GM18951 (cell line): Measurements from ENCODE around the gene ACSBG1.

ENCODE experiments used
- POLR2A ChIP-seq: IDR thresholded peaks from 4 replicates; pipeline ENCODE4 v1.6.1; 2011; ENCODE audit warnings: mild to moderate bottlenecking; ENCODE audit not compliant: insufficient read length, insufficient read depth; ENCODE audit errors: extremely low read depth
- in situ Hi-C: fragments of 300-500 bp; cut with MboI; formaldehyde crosslinking; loops from one replicate; pipeline ENCODE4 v1.12.0; 2022; ENCODE audit warnings: low sequenced_read_pairs, mixed read lengths, inconsistent platforms; ENCODE audit not compliant: unreplicated experiment

ACSBG1 gene

DNA sequence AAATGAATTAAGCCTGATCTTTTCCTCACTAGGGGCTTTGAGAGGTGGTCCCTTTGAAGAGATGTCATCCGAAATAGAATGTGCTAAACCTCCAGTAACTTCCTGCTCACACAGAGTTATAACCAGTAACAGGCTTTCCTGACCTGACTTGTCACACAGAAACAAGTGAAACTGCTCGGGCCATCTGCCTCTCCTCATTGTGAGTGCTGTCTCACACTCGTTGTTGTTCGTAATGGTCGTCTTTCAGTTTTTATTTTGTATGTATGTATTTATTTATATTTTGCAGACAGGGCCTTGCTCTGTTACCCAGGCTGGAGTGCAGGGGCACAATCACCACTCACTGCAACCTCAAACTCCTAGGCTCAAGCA lies 24.0 kb downstream of the ACSBG1 start:
- in situ Hi-C loops = no loop called here
- TF ChIP-seq POLR2A = no peak

DNA sequence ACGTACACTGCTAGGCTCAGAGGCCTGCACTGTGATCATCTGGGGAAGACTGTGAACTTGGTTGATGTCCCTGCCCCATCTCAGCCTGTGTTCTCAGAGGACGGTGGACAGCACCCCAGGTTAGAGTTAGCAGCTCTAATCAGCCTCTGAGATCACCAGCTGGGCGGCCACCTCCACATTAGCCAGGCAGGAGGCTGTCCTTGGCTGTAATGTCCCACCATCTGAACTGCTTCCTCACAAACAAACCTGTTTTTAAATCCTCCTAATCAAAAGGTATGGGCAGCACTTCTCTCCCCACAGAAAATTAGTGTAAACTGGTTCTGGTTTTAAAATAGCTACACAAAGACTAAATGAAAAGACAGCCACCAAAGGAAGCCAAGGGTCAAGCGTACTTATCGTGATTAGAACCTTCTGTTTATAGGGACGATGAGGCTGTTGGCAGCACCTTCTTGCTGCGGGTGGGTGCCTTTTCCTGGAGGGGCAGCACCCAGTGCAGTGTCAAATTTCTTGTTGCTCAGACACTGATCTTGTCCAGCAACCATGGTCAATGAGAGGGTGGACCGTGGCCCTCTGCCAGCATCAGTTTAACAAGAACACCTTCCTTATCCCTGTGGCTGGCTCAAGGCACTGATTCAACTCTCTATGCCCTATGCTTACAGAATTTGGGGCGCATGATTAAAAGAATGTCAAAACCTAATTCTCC lies 24.6 kb downstream of the ACSBG1 start:
- TF ChIP-seq POLR2A = no peak
- in situ Hi-C loops = no loop called here

DNA sequence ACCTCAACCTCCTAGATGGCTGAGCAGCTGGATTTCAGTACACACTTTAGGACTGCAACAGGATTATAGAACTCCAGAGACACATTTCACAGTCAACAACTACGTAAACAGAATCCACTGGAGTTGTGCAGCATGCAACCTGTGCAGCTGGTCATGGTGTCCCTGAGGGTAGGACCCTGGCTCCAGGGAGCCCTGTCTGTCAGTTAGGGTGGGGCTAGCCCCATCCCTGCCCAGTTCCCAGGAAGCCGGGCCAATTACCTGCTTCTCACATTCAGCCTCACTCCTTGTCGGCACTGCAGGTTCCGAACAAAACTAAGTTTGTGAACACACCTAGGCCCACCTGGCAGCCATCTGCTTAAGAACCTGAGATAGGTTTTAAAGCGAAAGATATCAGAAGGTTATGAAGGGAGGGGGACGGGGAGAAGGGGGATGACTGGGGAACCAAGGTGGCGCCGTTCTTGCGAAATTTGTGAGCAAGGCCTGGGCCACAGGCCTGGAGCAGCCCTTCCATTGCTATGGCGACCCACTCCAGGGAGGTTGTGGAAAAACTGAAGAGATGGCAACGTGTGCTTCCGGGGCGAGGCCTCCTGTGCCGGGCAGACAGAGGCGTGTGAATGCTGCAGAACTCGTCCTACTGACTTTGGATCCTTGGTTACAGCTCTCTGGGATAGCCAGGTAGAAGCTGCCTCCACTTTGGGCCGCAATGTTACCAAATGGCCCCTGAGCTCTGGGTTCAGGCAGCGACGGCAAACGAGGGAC lies 25.3 kb downstream of the ACSBG1 start:
- TF ChIP-seq POLR2A = no peak
- in situ Hi-C loops = no loop called here

DNA sequence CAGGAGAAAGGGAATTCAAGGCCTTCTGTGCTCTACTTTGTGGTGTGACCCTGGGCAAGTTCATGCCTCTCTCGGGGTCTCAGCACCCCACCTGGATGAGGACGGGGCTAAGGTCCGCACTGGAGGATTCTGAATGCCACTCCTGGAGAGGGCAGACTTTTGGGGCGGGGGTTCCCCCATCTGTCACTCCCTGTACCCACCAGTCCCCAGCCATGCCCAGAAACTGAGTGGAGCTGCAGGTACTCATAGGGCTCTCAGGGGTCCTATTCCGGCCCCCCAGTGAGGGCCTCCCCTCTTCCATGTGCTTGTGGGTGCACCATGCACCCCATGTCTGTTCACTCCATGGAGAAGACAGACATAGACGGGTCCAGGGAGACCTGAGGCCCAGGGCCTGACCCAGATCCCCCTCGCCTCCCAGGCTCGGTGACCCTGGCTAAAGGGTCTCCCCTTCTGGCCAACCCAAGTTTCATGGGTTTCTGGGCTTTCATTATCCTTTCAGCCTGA lies 26.0 kb downstream of the ACSBG1 start:
- in situ Hi-C loops = no loop called here
- no peak for TF ChIP-seq POLR2A

DNA sequence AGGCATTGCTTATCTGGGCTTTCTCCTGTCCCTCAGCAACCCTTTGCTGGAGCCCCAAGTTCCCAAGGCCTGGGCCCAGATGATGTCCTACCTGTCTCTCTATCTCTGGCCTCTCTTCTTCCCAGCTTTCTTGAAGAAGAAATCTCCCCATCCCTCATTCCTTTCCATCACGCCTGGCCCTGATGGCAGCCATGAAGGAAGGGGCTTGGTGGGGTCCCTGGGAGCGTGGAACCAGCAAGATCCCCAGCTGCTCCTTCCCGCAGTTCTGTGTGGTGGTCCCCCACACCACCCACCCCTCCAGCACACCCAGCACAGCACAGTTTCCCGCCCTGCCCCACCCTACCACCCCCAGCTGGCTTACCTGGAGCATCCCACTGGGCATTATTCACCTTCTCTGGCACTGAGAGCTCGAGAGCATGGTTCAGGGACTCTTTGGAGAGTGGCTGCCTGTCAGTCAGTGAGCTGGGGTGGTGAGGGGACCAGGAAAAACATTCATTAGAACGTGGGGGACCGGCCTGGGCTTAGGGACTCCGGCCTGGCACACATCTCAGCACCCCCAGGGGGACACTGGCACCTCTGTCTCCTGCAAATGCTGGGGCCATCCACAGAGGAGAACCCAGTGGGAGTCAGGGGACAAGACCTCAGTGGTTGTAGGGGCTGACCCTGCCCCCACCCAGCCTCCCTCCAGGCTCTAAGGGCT lies 26.6 kb downstream of the ACSBG1 start:
- no peak for TF ChIP-seq POLR2A
- in situ Hi-C loops = no loop called here

DNA sequence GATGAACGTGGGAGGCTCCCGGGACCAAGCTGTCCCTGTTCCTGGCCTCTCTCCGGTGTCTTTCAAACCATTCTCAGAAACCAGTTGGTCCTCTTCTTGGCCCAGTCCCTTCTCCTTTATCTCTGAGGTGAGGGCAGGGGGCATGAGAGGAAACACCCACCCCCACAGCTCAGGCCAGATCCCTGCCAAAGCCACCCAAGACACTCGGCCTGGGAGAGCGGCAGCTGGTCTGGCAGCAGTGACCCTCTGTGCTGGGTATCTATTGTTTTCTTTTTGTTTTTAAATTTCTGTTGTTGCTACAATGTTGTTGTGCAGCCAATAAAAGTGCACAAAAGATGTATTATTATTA lies 27.3 kb downstream of the ACSBG1 start:
- no peak for TF ChIP-seq POLR2A
- in situ Hi-C loops = no loop called here

DNA sequence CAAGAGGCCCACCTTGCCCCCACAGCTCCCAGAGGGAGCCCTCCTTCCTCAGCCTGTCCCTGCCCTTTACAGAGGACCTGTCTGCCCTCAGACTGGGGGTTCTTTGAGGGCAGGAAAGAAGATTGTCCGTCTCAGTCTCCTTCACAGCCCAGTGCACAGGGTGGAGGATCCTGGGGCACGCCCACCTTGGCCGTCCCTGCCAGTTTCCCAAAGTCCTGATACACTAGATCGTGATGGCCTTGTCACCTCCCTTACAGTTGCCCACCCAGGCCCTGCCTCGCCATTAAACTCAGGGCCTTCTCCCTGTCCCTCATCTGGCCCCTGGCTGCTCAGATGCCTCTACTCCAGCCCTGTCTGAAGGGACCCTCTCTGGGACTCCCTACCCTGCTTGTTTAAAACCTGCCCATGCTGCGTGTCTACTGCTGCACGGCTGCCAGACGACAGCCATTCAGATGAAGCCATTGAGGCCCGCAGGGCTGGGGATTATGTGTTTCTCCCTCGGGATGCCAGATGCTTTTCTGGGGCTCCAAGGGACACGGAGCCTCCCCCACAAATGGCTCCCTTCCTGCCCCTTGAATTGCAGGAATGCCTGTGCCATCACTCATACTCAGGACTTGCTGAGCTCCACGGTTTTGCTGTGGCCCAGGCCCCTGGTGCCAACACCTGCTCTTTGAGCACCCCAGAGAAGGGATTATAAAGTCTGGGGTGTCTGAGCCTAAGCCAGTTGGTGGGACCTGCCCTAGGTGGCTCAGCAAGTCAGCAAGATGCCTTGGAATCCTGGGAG lies 27.8 kb downstream of the ACSBG1 start:
- no peak for TF ChIP-seq POLR2A
- in situ Hi-C loops = no loop called here

DNA sequence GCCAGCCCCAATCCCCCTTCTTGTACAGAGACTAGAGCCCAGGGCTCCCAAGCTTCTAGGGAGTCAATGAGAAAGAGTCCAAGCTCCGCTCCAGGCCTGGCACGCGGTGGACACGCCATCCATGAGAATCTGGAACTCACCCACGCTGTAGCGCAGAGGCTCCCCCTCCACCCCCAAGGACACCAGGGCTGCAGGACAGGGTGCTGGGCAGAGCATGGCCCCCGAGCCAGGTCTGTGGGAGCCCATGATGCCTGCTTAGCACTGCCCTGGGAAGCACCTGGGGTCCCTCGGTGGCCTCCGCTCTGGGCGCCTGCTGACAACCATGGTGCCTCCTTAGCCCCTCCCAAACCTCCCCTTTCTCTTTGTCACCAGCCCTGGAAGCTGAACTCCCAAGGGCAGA lies 28.5 kb downstream of the ACSBG1 start:
- TF ChIP-seq POLR2A = no peak

DNA sequence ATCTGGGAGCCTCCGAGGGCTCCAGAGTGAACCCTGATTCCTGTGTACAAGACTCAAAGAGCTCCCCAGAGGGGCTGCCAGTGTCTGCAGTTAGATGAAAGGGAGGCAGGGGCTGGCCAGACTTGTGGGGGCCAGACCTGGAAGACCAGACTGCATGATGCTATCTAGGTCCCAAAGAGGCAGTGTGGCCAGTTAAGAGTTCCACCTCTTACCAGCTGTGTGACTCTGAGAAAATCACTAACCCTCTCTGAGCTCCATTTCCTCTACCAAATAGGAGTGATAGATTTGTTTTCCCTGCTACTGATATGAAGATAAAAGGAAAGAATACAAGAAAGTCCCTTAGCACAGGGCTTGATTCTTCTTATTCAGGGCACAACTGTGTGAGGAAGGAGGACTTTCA lies 29.0 kb downstream of the ACSBG1 start:
- in situ Hi-C loops = no loop called here
- no peak for TF ChIP-seq POLR2A

More for the DNA sequence above, 28.5 kb downstream of the ACSBG1 start:
- in situ Hi-C loops = no loop called here

DNA sequence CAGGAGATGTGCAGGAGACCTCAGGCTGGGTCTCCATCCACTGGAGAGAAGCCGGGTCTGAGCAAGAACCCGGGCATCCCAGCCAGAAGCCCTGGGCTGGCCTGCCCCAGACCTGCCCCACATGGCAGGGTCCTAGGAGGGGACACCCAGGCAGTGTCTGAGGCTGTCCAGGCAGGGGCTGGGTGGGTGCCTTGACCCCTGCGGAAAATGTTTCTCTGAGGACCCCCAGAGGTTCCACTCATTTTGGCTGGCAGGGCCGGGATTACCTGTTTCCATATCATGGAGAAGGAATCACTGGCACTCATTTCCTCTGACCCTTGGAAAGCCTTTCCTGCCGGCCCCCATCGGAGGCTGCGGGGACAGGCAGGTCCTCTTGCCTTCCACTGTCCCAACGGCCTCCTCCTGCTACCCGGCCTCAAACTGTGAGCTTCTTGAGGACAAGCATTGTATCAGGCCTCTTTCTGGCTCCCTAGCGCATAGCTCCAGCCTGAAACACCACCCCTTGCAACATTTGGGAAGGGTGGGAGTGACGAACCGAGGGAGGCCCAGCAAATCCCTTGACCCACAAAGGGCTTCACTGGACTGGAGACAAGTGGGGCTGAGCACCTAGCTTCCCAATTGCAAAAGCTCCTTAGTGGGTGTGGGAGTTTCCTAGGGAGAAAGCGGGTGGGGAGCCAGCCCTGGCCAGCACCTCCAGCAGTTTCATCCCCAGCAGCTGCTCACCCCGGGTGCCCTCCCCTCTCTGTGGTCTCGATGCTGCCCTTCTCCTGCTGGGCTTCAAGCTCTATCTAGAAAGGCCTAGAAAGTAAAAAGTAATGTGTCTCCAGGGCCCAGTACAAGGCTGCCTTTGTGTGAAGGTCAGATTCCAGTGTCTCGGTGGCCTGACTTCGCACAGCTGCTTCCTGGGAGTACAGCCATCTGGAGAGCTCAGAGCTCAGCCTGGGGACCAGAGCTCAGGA lies 29.7 kb downstream of the ACSBG1 start:
- no peak for TF ChIP-seq POLR2A
- in situ Hi-C loops = no loop called here

DNA sequence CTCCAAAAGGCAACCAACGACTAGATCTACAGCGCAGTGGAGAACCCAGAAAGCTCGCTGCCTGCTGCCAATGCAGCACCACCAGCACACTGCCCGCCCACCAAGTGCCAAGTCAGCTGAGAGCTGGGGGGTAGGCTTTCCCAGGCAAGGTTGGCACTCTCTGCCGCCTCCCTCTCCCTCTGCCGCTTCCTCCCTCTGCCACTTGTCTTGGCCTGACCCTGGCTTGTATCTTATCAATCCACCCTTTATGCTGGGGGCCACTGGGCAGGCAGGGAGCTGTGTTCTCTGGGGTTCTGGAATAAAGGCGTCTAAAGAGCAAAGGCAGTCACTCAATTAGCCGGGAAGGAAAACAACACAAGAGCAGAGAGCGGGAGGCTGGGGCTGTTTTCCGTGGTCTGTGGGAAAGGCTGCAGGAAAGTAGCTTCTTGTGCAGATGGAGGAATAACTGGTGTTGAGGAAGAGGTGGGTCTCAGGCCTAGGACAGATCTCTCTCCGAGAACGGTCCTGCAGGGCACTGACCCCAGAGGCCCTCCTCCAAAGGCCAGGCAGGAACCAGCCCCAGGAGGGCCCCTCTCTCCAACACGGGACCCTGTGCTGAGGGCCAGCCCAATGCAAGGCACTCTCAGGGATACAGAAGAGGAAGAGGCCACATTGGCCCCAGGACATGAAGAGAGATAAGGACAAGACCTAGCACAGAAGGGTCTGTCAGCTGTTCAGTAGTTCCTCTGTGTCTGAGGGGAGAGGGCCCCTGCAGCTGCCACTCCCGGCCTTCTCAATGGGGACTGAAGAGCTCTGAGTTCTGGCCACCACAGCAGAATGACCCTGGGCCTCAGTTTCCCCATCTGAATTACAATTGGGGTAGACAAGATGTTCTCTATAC lies 30.8 kb downstream of the ACSBG1 start:
- in situ Hi-C loops = no loop called here
- no peak for TF ChIP-seq POLR2A
